DOHH2 (cell line): ENCODE data around the gene COMT.

Experiments
- EZH2phosphoT487 ChIP-seq: fragments of 200-600 bp; sonication (generic); IDR thresholded peaks from 2 replicates; pipeline ENCODE4 v1.6.1; 2017; ENCODE audit warnings: borderline replicate concordance, mild to moderate bottlenecking, antibody characterized with exemption, low read length, moderate library complexity, mixed read lengths
- TF ChIP-seq, protein P1 (sequence below): fragments of 200-600 bp; sonication (generic); IDR thresholded peaks from one replicate; pipeline ENCODE4 v1.5.1; 2014; ENCODE audit warnings: antibody characterized with exemption, mild to moderate bottlenecking, low read depth, low read length; ENCODE audit not compliant: poor library complexity, severe bottlenecking

DNA sequence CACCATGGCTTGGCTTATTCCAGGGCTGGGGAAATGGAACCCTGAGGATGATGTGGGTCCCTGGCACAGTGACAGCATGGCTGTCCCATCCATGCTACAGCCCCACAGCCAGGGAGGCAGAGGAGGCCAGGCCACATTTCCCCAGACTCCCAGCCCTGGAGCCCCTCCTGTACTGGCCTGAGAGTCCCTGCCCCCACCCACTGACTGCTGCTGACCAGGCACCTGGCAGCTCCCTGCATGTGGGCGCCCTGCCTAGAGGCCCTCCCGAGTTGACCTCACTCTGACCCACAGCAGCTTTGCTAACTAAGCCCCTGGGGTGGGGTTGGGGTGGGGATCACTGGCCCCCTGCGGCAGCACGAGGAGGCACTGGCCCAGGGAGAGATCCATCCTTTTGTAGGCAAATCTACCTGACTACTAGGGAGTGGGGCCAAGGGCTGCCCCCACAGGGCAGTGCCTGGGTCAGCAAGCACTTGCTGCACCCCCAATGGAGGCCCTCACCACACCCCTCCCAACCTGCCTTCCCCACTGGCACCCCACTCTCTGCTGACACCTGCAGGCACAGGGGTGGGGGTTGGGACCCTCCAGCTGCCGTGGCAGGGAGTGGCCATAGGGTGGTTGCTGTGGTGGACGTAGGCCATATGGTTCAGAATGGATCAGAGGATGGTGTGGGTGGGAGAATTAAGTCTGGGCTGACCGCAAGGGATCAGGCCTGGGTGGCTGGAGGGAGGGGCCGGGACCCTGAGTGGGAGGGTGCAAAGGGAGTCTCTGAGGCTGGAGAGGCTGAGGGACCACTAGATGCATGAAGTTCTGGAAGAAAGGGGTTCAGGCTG, 57.6 kb downstream of the COMT start:
- TF ChIP-seq, protein P1, sequence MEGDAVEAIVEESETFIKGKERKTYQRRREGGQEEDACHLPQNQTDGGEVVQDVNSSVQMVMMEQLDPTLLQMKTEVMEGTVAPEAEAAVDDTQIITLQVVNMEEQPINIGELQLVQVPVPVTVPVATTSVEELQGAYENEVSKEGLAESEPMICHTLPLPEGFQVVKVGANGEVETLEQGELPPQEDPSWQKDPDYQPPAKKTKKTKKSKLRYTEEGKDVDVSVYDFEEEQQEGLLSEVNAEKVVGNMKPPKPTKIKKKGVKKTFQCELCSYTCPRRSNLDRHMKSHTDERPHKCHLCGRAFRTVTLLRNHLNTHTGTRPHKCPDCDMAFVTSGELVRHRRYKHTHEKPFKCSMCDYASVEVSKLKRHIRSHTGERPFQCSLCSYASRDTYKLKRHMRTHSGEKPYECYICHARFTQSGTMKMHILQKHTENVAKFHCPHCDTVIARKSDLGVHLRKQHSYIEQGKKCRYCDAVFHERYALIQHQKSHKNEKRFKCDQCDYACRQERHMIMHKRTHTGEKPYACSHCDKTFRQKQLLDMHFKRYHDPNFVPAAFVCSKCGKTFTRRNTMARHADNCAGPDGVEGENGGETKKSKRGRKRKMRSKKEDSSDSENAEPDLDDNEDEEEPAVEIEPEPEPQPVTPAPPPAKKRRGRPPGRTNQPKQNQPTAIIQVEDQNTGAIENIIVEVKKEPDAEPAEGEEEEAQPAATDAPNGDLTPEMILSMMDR: no peak
- no peak for TF ChIP-seq EZH2phosphoT487
